C4-2B (cell line): Measurements from ENCODE around the gene SLC2A9.

Experiments used
- ZFX ChIP-seq: fragments of 450-650 bp; IDR thresholded peaks from 2 replicates; pipeline ENCODE4 v1.6.1; 2017
- TF ChIP-seq, protein P1 (sequence below): fragments of 450-650 bp; conservative IDR thresholded peaks from 2 replicates; pipeline ENCODE4 v1.5.1; 2017; ENCODE audit warnings: mild to moderate bottlenecking

DNA sequence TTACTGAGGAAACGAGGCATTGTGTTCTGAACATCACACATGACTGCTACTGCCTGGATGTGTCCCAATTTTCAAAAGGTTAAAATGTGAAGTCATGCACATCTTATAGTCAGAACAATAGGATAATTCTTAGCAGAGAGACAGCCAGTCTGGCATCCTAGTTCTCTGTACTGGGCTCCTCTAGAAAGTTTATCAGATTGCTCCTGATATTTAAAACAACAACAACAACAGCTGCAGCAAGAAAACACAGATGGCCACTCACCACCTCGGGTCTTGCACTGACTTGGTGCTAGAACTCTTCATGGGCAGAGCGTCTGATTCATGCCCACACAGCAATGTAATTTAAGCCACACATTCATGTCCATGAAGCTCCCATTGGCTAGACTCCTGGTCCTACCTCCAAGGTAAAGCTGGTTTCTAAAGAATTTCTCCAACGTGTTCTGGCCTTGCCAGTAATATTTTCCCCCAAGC, 33.3 kb upstream of the SLC2A9 start:
- TF ChIP-seq, protein P1, sequence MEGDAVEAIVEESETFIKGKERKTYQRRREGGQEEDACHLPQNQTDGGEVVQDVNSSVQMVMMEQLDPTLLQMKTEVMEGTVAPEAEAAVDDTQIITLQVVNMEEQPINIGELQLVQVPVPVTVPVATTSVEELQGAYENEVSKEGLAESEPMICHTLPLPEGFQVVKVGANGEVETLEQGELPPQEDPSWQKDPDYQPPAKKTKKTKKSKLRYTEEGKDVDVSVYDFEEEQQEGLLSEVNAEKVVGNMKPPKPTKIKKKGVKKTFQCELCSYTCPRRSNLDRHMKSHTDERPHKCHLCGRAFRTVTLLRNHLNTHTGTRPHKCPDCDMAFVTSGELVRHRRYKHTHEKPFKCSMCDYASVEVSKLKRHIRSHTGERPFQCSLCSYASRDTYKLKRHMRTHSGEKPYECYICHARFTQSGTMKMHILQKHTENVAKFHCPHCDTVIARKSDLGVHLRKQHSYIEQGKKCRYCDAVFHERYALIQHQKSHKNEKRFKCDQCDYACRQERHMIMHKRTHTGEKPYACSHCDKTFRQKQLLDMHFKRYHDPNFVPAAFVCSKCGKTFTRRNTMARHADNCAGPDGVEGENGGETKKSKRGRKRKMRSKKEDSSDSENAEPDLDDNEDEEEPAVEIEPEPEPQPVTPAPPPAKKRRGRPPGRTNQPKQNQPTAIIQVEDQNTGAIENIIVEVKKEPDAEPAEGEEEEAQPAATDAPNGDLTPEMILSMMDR: no peak
- no peak for TF ChIP-seq ZFX
